Measurements from ENCODE around the gene MORN1.

The MORN1 gene

DNA sequence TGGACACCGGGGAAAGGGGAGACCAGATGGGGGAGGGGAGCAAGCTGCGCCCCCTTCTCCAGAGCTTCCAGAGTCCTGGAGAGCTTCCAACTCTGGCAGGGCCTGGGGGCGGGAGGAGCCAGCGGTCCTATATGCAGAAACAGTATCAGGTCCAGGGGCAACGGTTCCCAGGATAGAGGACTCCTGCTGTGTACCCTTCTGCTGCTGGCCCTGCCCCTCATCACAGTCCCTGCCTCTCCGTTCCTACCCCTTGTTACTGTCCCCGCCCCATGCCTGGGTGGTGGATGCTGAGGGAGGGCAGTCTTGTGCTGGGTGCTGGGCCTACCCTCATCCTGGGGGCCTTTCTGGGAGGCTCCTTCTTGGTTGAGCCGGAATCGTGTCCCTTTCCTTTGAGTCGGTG is 40.2 kb upstream of the MORN1 start:
- H3K27me3 ChIP-seq (ENCODE audit: insufficient read depth, low read length, poor library complexity, severe bottlenecking), result no peaks in the 10 kb centered on the region
- no peak overlapping the region for H3K9ac ChIP-seq (ENCODE audit: low read depth, low read length, poor library complexity, severe bottlenecking)
- H3K4me1 ChIP-seq (ENCODE audit: insufficient read depth, low read length, poor library complexity, severe bottlenecking), result no peaks in the 10 kb centered on the region
- no peaks in the 10 kb centered on the region for H4K20me1 ChIP-seq (ENCODE audit: insufficient read depth, low read length, poor library complexity, severe bottlenecking)
- TF ChIP-seq EZH2phosphoT487 (IDR thresholded peaks at IDR 0.05; ENCODE audit: borderline replicate concordance), result no peak
- TF ChIP-seq, protein P1, sequence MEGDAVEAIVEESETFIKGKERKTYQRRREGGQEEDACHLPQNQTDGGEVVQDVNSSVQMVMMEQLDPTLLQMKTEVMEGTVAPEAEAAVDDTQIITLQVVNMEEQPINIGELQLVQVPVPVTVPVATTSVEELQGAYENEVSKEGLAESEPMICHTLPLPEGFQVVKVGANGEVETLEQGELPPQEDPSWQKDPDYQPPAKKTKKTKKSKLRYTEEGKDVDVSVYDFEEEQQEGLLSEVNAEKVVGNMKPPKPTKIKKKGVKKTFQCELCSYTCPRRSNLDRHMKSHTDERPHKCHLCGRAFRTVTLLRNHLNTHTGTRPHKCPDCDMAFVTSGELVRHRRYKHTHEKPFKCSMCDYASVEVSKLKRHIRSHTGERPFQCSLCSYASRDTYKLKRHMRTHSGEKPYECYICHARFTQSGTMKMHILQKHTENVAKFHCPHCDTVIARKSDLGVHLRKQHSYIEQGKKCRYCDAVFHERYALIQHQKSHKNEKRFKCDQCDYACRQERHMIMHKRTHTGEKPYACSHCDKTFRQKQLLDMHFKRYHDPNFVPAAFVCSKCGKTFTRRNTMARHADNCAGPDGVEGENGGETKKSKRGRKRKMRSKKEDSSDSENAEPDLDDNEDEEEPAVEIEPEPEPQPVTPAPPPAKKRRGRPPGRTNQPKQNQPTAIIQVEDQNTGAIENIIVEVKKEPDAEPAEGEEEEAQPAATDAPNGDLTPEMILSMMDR (conservative IDR thresholded peaks at IDR 0.05; ENCODE audit: low read length), result no peak
- no peaks in the 10 kb centered on the region for H3F3A ChIP-seq (ENCODE audit: low read depth)
- no peak overlapping the region for H3K4me2 ChIP-seq (ENCODE audit: low read depth, low read length, poor library complexity, severe bottlenecking)
- no peaks in the 10 kb centered on the region for H3K9me2 ChIP-seq (replicated peaks; ENCODE audit: low read depth, low read length)
- no peaks in the 10 kb centered on the region for H3K79me2 ChIP-seq (ENCODE audit: insufficient read depth, low read length)
- no peak overlapping the region for H2AFZ ChIP-seq (ENCODE audit: low read length)
- no peaks in the 10 kb centered on the region for H3K36me3 ChIP-seq (ENCODE audit: insufficient read depth, low read length)
- peaks cover 2% of the 10 kb centered on the region; the same call in 1 of the 2 replicates for H3K9me3 ChIP-seq (ENCODE audit: insufficient read depth, low read depth, low read length)
- no peak overlapping the region for H3K4me3 ChIP-seq (ENCODE audit: low read length, poor library complexity, severe bottlenecking)

DNA sequence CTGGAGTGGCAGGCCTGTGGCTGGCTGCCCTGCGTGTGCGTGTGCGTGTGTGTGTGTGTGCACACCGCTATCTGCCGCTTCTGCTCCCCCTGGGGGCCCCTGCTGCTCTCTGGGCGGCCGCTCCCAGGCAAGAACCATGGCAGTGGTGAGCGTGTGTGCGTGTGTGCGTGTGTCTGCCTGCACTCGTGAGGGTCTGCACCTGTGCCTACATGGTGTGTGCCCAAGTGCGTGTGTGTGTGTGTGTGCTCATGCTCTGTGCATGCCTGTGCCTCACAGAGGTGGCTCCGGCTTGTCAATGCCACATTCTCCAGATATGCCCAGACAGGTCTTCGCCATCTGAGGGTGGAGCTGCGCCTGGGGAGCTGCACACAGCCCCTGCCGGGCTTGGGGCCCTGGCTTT is 39.7 kb upstream of the MORN1 start:
- no peak overlapping the region for H2AFZ ChIP-seq (ENCODE audit: low read length)
- no peak overlapping the region for H3K9ac ChIP-seq (ENCODE audit: low read depth, low read length, poor library complexity, severe bottlenecking)
- TF ChIP-seq, protein P1 (conservative IDR thresholded peaks at IDR 0.05; ENCODE audit: low read length), result no peak
- TF ChIP-seq EZH2phosphoT487 (IDR thresholded peaks at IDR 0.05; ENCODE audit: borderline replicate concordance), result no peak
- no peaks in the 10 kb centered on the region for H3K36me3 ChIP-seq (ENCODE audit: insufficient read depth, low read length)
- H3K79me2 ChIP-seq (ENCODE audit: insufficient read depth, low read length), result no peaks in the 10 kb centered on the region
- peaks cover 2% of the 10 kb centered on the region; the same call in 1 of the 2 replicates for H3K9me3 ChIP-seq (ENCODE audit: insufficient read depth, low read depth, low read length)
- H3F3A ChIP-seq (ENCODE audit: low read depth), result no peaks in the 10 kb centered on the region
- no peaks in the 10 kb centered on the region for H3K4me1 ChIP-seq (ENCODE audit: insufficient read depth, low read length, poor library complexity, severe bottlenecking)
- no peaks in the 10 kb centered on the region for H4K20me1 ChIP-seq (ENCODE audit: insufficient read depth, low read length, poor library complexity, severe bottlenecking)
- no peaks in the 10 kb centered on the region for H3K27me3 ChIP-seq (ENCODE audit: insufficient read depth, low read length, poor library complexity, severe bottlenecking)
- no peak overlapping the region for H3K4me2 ChIP-seq (ENCODE audit: low read depth, low read length, poor library complexity, severe bottlenecking)
- no peaks in the 10 kb centered on the region for H3K9me2 ChIP-seq (replicated peaks; ENCODE audit: low read depth, low read length)
- H3K4me3 ChIP-seq (ENCODE audit: low read length, poor library complexity, severe bottlenecking), result no peak overlapping the region

DNA sequence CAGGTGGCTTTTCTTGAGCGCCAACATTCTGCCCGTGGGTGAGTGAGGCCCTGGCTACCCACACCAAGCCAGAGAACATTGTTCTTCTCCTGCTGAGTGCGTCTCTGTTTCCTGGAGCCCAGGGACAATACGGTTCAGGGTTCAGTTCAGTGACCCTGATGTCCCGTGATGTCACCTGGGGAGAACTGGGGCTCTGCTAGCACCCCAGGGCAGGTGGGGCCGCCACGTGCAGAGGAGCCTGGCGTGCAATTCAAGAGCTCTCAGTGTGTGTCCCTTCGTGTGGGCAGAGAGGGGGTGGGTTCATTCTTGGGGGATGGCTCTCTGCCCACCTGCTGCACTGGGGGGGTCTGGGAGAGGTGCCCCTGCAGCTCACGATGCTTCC is 39.2 kb upstream of the MORN1 start:
- Histone ChIP-seq H3K4me2 (ENCODE audit: low read depth, low read length, poor library complexity, severe bottlenecking) (no peak overlapping the region), H3K79me2 (ENCODE audit: insufficient read depth, low read length) (no peaks in the 10 kb centered on the region)

More for the DNA sequence above, 39.2 kb upstream of the MORN1 start:
- H3F3A ChIP-seq (ENCODE audit: low read depth), result no peaks in the 10 kb centered on the region
- peaks cover 2% of the 10 kb centered on the region; the same call in 1 of the 2 replicates for H3K9me3 ChIP-seq (ENCODE audit: insufficient read depth, low read depth, low read length)
- no peak overlapping the region for H3K4me3 ChIP-seq (ENCODE audit: low read length, poor library complexity, severe bottlenecking)
- H2AFZ ChIP-seq (ENCODE audit: low read length), result no peak overlapping the region
- H3K36me3 ChIP-seq (ENCODE audit: insufficient read depth, low read length), result no peaks in the 10 kb centered on the region
- H3K9ac ChIP-seq (ENCODE audit: low read depth, low read length, poor library complexity, severe bottlenecking), result no peak overlapping the region
- H3K4me1 ChIP-seq (ENCODE audit: insufficient read depth, low read length, poor library complexity, severe bottlenecking), result no peaks in the 10 kb centered on the region
- H3K9me2 ChIP-seq (replicated peaks; ENCODE audit: low read depth, low read length), result no peaks in the 10 kb centered on the region
- no peaks in the 10 kb centered on the region for H4K20me1 ChIP-seq (ENCODE audit: insufficient read depth, low read length, poor library complexity, severe bottlenecking)
- TF ChIP-seq, protein P1 (conservative IDR thresholded peaks at IDR 0.05; ENCODE audit: low read length), result no peak
- TF ChIP-seq EZH2phosphoT487 (IDR thresholded peaks at IDR 0.05; ENCODE audit: borderline replicate concordance), result no peak
- no peaks in the 10 kb centered on the region for H3K27me3 ChIP-seq (ENCODE audit: insufficient read depth, low read length, poor library complexity, severe bottlenecking)
